ENCODE measurements around the gene EXOC6. TPM values are rescaled to one million over a fixed set of nuclear protein-coding genes. Genes with fewer than 3 reads are reported as not detected.
"Not testable (repeated sequence)": the region's sequence is repeated elsewhere in the genome, so short reads cannot be mapped to it uniquely, and the experiment has no call there.

EXOC6 gene
- total RNA-seq, 2 experiments from 2014 or later = 8.0 to 9.4 TPM

- TF ChIP-seq CTCF (conservative IDR thresholded peaks at IDR 0.05; ENCODE audit: low read length) (no peak), EZH2phosphoT487 (IDR thresholded peaks at IDR 0.05; ENCODE audit: borderline replicate concordance, low read depth, low read length) (no peak)
- no peak overlapping the region for H3K4me3 ChIP-seq (ENCODE audit: low read depth, low read length, poor library complexity, severe bottlenecking)
- H4K20me1 ChIP-seq (ENCODE audit: insufficient read depth, low read length) = no peaks in the 10 kb centered on the region
- POLR2A ChIA-PET = no interaction called here
- intact Hi-C loops (cut with micrococcal nuclease; ENCODE audit: unreplicated experiment) = no loop called here
- H3K79me2 ChIP-seq (ENCODE audit: insufficient read depth, low read depth, low read length) = no peaks in the 10 kb centered on the region
- no peaks in the 10 kb centered on the region for H3K9me3 ChIP-seq (ENCODE audit: low read length)
- H3K27ac ChIP-seq (ENCODE audit: low read depth, low read length, poor library complexity, severe bottlenecking) = no peak overlapping the region
- H3K4me2 ChIP-seq (ENCODE audit: low read length) = no peak overlapping the region
- BruUV-seq (replicated peaks) = no TSS peak
- no peaks in the 10 kb centered on the region; the same call in 1 of the 2 replicates for H3K9me2 ChIP-seq (ENCODE audit: insufficient read depth, low read length)
- H2AFZ ChIP-seq (ENCODE audit: low read length) = no peak overlapping the region
- H3K36me3 ChIP-seq (ENCODE audit: insufficient read depth, low read length) = no peaks in the 10 kb centered on the region
- peaks cover 5% of the 10 kb centered on the region for H3K4me1 ChIP-seq (ENCODE audit: insufficient read depth, low read length, poor library complexity, severe bottlenecking)
- no peak for DNase-seq (ENCODE audit: low spot score)
- CTCF ChIA-PET (ENCODE audit: unreplicated experiment) = no interaction called here
Observed at GRCh38 chr10:92907280-92907679, 59.0 kb downstream of the EXOC6 start.

GRCh38 chr10:92912631-92913030, 64.3 kb downstream of the EXOC6 start:
- H3K9me3 ChIP-seq (ENCODE audit: low read length); H3K36me3 ChIP-seq (ENCODE audit: insufficient read depth, low read length); CTCF ChIA-PET (ENCODE audit: unreplicated experiment); H3K4me1 ChIP-seq (ENCODE audit: insufficient read depth, low read length, poor library complexity, severe bottlenecking); H3K4me2 ChIP-seq (ENCODE audit: low read length); DNase-seq (ENCODE audit: low spot score); H3K27ac ChIP-seq (ENCODE audit: low read depth, low read length, poor library complexity, severe bottlenecking); H3K79me2 ChIP-seq (ENCODE audit: insufficient read depth, low read depth, low read length); BruUV-seq (replicated peaks); H3K9me2 ChIP-seq (ENCODE audit: insufficient read depth, low read length); H3K4me3 ChIP-seq (ENCODE audit: low read depth, low read length, poor library complexity, severe bottlenecking); H2AFZ ChIP-seq (ENCODE audit: low read length); H4K20me1 ChIP-seq (ENCODE audit: insufficient read depth, low read length): not testable (repeated sequence)
- POLR2A ChIA-PET = interaction anchor here (1.1 kb wide), 1 partner anchor 22 kb away, joined by 3 read pairs; no protein-coding TSS in a partner anchor
- intact Hi-C loops (cut with micrococcal nuclease; ENCODE audit: unreplicated experiment) = loop anchor here (5.0 kb wide), 1 partner anchor 40 kb away; no protein-coding TSS in a partner anchor

GRCh38 chr10:92913973-92914372, 65.7 kb downstream of the EXOC6 start:
- Histone ChIP-seq H3K4me3 (ENCODE audit: low read depth, low read length, poor library complexity, severe bottlenecking) (no peak overlapping the region), H4K20me1 (ENCODE audit: insufficient read depth, low read length) (no peaks in the 10 kb centered on the region), H3K79me2 (ENCODE audit: insufficient read depth, low read depth, low read length) (no peaks in the 10 kb centered on the region), H3K4me2 (ENCODE audit: low read length) (no peak overlapping the region), H2AFZ (ENCODE audit: low read length) (no peak overlapping the region), H3K9me3 (ENCODE audit: low read length) (no peaks in the 10 kb centered on the region), H3K4me1 (ENCODE audit: insufficient read depth, low read length, poor library complexity, severe bottlenecking) (no peaks in the 10 kb centered on the region), H3K9me2 (ENCODE audit: insufficient read depth, low read length) (no peaks in the 10 kb centered on the region), H3K36me3 (ENCODE audit: insufficient read depth, low read length) (no peaks in the 10 kb centered on the region), H3K27ac (ENCODE audit: low read depth, low read length, poor library complexity, severe bottlenecking) (no peak overlapping the region)
- no TSS peak for BruUV-seq (replicated peaks)
- no peak for DNase-seq (ENCODE audit: low spot score)
- intact Hi-C loops (cut with micrococcal nuclease; ENCODE audit: unreplicated experiment) = loop anchor here (5.0 kb wide), 1 partner anchor 38 kb away; no protein-coding TSS in a partner anchor
- CTCF ChIA-PET (ENCODE audit: unreplicated experiment) = no interaction called here
- POLR2A ChIA-PET = no interaction called here
- TF ChIP-seq CTCF (conservative IDR thresholded peaks at IDR 0.05; ENCODE audit: low read length) (no peak), EZH2phosphoT487 (IDR thresholded peaks at IDR 0.05; ENCODE audit: borderline replicate concordance, low read depth, low read length) (no peak)
